ENCODE results near the gene SLC29A1. TPM values are rescaled to one million over a fixed set of nuclear protein-coding genes. Genes with fewer than 3 reads are reported as not detected.

SLC29A1 gene
- total and polyA plus RNA-seq, 9 of the 15 experiments (the other 6 are each of a cell fraction or from before 2014, with no cell fraction given) = 18.9 to 170 (median 57.7) TPM

GRCh38 chr6:44265007-44265721 lies 41.8 kb downstream of the SLC29A1 start, which contains the start of gene NFKBIE (continued):
- TF ChIP-seq RREB1 (CRISPR knock-in tag; IDR thresholded peaks at IDR 0.05) (peak; percentile 21; the same call in 1 of the 2 replicates), TFAP4 (CRISPR knock-in tag; IDR thresholded peaks at IDR 0.05; ENCODE audit: borderline replicate concordance) (peak; percentile 84), CCNT2 (IDR thresholded peaks at IDR 0.05; ENCODE audit: borderline replicate concordance, extremely low read depth, insufficient read length, low read depth, low read length) (peak; percentile 78), ZNF133 (CRISPR knock-in tag; IDR thresholded peaks at IDR 0.05) (no peak), ZNF232 (CRISPR knock-in tag; IDR thresholded peaks at IDR 0.05) (peak; percentile 62; the same call in 1 of the 2 replicates), CBFA2T2 (conservative IDR thresholded peaks at IDR 0.05) (no peak), KLF6 (CRISPR knock-in tag; IDR thresholded peaks at IDR 0.05; ENCODE audit: borderline replicate concordance) (no peak), REST (IDR thresholded peaks at IDR 0.05; ENCODE audit: borderline replicate concordance) (peak; percentile 90), REST (CRISPR knock-in tag; IDR thresholded peaks at IDR 0.05; ENCODE audit: low read depth) (no peak; the same call in 1 of the 2 replicates), HDAC1 (IDR thresholded peaks at IDR 0.05) (peak in 1 of 2 experiments; percentile 87; a peak in 2 of 4 replicates), XRCC5 (IDR thresholded peaks at IDR 0.05; ENCODE audit: low read depth, low read length) (no peak), TSC22D4 (tag; IDR thresholded peaks at IDR 0.05) (no peak)
